HCT116 (cell line): ENCODE results near the gene TYMP. TPM values are rescaled to one million over a fixed set of nuclear protein-coding genes. Genes with fewer than 3 reads are reported as not detected.
"Not testable (repeated sequence)": the region's sequence is repeated elsewhere in the genome, so short reads cannot be mapped to it uniquely, and the experiment has no call there.

Source experiments
- ATAC-seq: fragments of 200-7000 bp; cut with Tn5 transposase; 2 replicates; pipeline ENCODE4 v1.9.1; 2020; ENCODE audit warnings: mild to moderate bottlenecking, moderate library complexity
- BruUV-seq: library from RNA; stranded (reverse); fragments of 400-500 nt; replicated peaks from 2 replicates; lab custom pipeline; 2021; lab: Mats Ljungman, UMichigan
- CTCF ChIA-PET: fragments of 300-600 bp; sonication (Branson Sonifier 250); formaldehyde crosslinking; loops from one replicate; lab custom pipeline; 2021; ENCODE audit warnings: antibody characterized with exemption; lab: Charles Lee
- POLR2A ChIA-PET: fragments of 300-600, 350-600 bp; sonication (Branson Sonifier 250); formaldehyde crosslinking; loops from one replicate; lab custom pipeline; 2021; ENCODE audit warnings: antibody characterized with exemption; lab: Charles Lee
- RAD21 ChIA-PET, 2 experiments: fragments of 300-600 bp; sonication (Branson Sonifier 250); formaldehyde crosslinking; loops; one replicate each; lab custom pipeline; 2023; ENCODE audit warnings: low total read pairs in 2 of 2; ENCODE audit not compliant: uncharacterized antibody in 2 of 2, unreplicated experiment in 2 of 2, low non-redundant PET in 1 of 2; lab: Charles Lee
- DNase-seq: peaks from one replicate; pipeline ENCODE4 v3.0.0-alpha.2; 2010; ENCODE audit warnings: low read depth, low spot score
- H2AFZ ChIP-seq: fragments of 200-600 bp; shearing (Covaris generic), sonication (generic); 2 replicates; pipeline ENCODE4 v1.6.1; 2017; ENCODE audit warnings: low read depth, mixed run types, mixed read lengths, antibody characterized with exemption, low read length; ENCODE audit not compliant: poor library complexity, severe bottlenecking
- H3K27ac ChIP-seq: 2 replicates; pipeline ENCODE4 v1.5.1; 2012; ENCODE audit warnings: low read depth, low read length
- H3K27me3 ChIP-seq: fragments of 200-600 bp; sonication (generic); 2 replicates; pipeline ENCODE4 v1.6.1; 2016; ENCODE audit warnings: mixed run types, low read length, mixed read lengths; ENCODE audit not compliant: insufficient read depth
- H3K36me3 ChIP-seq, 2 experiments: fragments of 200-500 bp in 1 of 2; fragments of 200-600 bp in 1 of 2; sonication (Bioruptor generic) in 1 of 2; sonication (generic) in 1 of 2; 2 replicates each; pipeline versions ENCODE4 v1.5.1 to v1.6.1; 2014 to 2016; ENCODE audit warnings: low read length in 2 of 2, inconsistent platforms in 1 of 2, mixed read lengths in 1 of 2, mixed run types in 1 of 2; ENCODE audit not compliant: insufficient read depth in 2 of 2, control insufficient read depth in 1 of 2
- H3K4me1 ChIP-seq, 2 experiments: fragments of 200-600 bp in 1 of 2; sonication (generic) in 1 of 2; 2 replicates each; pipeline versions ENCODE4 v1.5.1 to v1.6.1; 2012 to 2017; ENCODE audit warnings: low read length in 2 of 2, inconsistent platforms in 1 of 2, mild to moderate bottlenecking in 1 of 2, mixed read lengths in 1 of 2, mixed run types in 1 of 2, moderate library complexity in 1 of 2; ENCODE audit not compliant: insufficient read depth in 2 of 2, control insufficient read depth in 1 of 2
- H3K4me2 ChIP-seq: fragments of 200-600 bp; sonication (generic); 2 replicates; pipeline ENCODE4 v1.6.1; 2017; ENCODE audit warnings: mixed run types, low read length, mixed read lengths
- H3K4me3 ChIP-seq, 2 experiments: fragments of 200-600 bp in 1 of 2; sonication (generic) in 1 of 2; replicated peaks in 1 of 2; 2 replicates each; pipeline ENCODE4 v1.5.1; 2011 to 2016; ENCODE audit warnings: low read length in 2 of 2, control low read depth in 1 of 2, low read depth in 1 of 2, mild to moderate bottlenecking in 1 of 2, mixed read lengths in 1 of 2, mixed run types in 1 of 2
- H3K79me2 ChIP-seq: fragments of 200-600 bp; sonication (generic); 2 replicates; pipeline ENCODE4 v1.6.1; 2017; ENCODE audit warnings: mild to moderate bottlenecking, mixed run types, low read length, moderate library complexity, mixed read lengths; ENCODE audit not compliant: insufficient read depth
- H3K9ac ChIP-seq: fragments of 200-600 bp; sonication (generic); 2 replicates; pipeline ENCODE4 v1.6.1; 2016; ENCODE audit warnings: low read length, mixed read lengths
- H3K9me2 ChIP-seq: fragments of 200-600 bp; sonication (generic), shearing (Covaris generic); 2 replicates; pipeline ENCODE4 v1.6.1; 2017; ENCODE audit warnings: mixed run types, mild to moderate bottlenecking, moderate library complexity; ENCODE audit not compliant: insufficient read depth
- H3K9me3 ChIP-seq, 2 experiments: fragments of 200-500 bp in 1 of 2; fragments of 200-600 bp in 1 of 2; sonication (Bioruptor generic) in 1 of 2; sonication (generic) in 1 of 2; 2 replicates each; pipeline ENCODE4 v1.6.1; 2014 to 2017; ENCODE audit warnings: low read length in 2 of 2, mixed read lengths in 2 of 2, inconsistent platforms in 1 of 2, low read depth in 1 of 2, mild to moderate bottlenecking in 1 of 2, mixed run types in 1 of 2, moderate library complexity in 1 of 2; ENCODE audit not compliant: control insufficient read depth in 1 of 2, insufficient read depth in 1 of 2
- H4K20me1 ChIP-seq: fragments of 200-600 bp; sonication (generic), shearing (Covaris generic); 2 replicates; pipeline ENCODE4 v1.6.1; 2017; ENCODE audit warnings: mixed run types, mild to moderate bottlenecking, moderate library complexity; ENCODE audit not compliant: insufficient read depth
- CBX3 ChIP-seq: IDR thresholded peaks from 2 replicates; pipeline ENCODE4 v1.6.1; 2012; ENCODE audit warnings: low read depth
- CEBPB ChIP-seq: IDR thresholded peaks from 2 replicates; pipeline ENCODE4 v1.6.1; 2012; ENCODE audit warnings: low read depth
- ELF1 ChIP-seq: IDR thresholded peaks from 2 replicates; pipeline ENCODE4 v1.6.1; 2012; ENCODE audit warnings: low read depth, borderline replicate concordance
- EZH2phosphoT487 ChIP-seq: fragments of 200-600 bp; IDR thresholded peaks from 2 replicates; pipeline ENCODE4 v1.6.1; 2018; ENCODE audit warnings: antibody characterized with exemption, borderline replicate concordance
- POLR2AphosphoS5 ChIP-seq: IDR thresholded peaks from 2 replicates; pipeline ENCODE4 v1.6.1; 2011; ENCODE audit warnings: mild to moderate bottlenecking, low read depth, low read length, moderate library complexity
- intact Hi-C: fragments of 100-400 bp; cut with micrococcal nuclease; formaldehyde crosslinking; loops from 2 replicates; pipeline ENCODE4 v1.10.0; 2022
- total RNA-seq: library from RNA; stranded (reverse); gene quantifications from one replicate; pipeline ENCODE4 v1.2.1, GENCODE V29; 2021; ENCODE audit not compliant: unreplicated experiment
- TF ChIP-seq, protein P1 (sequence below): IDR thresholded peaks from 2 replicates; pipeline ENCODE4 v1.6.1; 2012
- TF ChIP-seq, protein P2 (sequence below): IDR thresholded peaks from 2 replicates; pipeline ENCODE4 v1.6.1; 2012

TYMP gene
- total RNA-seq, 1 experiment from 2014 or later = 43.2 TPM

DNA sequence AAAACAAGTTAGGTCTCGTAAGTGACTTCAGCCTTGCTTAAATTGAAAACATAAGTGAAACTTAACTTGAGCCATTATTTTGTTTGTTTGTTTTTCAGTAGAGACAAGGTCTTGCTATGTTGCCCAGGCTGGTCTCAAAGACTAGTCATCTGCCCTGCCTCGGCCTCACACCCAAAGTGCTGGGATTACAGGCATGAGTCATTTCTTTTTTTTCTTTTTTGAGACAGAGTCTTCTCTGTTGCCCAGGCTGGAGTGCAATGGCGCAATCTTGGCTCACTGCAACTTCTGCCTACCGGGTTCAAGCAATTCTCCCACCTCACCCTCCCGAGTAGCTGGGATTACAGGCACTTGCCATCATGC lies 11.8 kb upstream of the TYMP start:
- CTCF ChIA-PET = interaction anchor here (3.0 kb wide), 1 partner anchor 21 kb away, joined by 9 read pairs; the partner anchor contains the start of gene SYCE3
- H3K9me3 ChIP-seq, H3K36me3 ChIP-seq, H4K20me1 ChIP-seq, H3K9ac ChIP-seq, H3K27me3 ChIP-seq, H3K9me2 ChIP-seq, RAD21 ChIA-PET, H3K79me2 ChIP-seq, H2AFZ ChIP-seq, intact Hi-C loops, BruUV-seq, DNase-seq, H3K27ac ChIP-seq: not testable (repeated sequence)
- Histone ChIP-seq H3K4me3 (peak overlapping the region in 1 of 2 experiments; percentile 11; a peak in 1 of 4 replicates), H3K4me1 (peaks cover 13 to 52% of the 10 kb centered on the region in 2 experiments; a peak in 3 of 4 replicates), H3K4me2 (peak overlapping the region; percentile 55)
- ATAC-seq = peak; percentile 28; the same call in 1 of the 2 replicates
- TF ChIP-seq, protein P1, sequence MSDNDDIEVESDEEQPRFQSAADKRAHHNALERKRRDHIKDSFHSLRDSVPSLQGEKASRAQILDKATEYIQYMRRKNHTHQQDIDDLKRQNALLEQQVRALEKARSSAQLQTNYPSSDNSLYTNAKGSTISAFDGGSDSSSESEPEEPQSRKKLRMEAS = peak; percentile 49; the same call in 1 of the 2 replicates
- TF ChIP-seq CEBPB (peak; percentile 91), CBX3 (peak; percentile 63; the same call in 1 of the 2 replicates)
- POLR2A ChIA-PET = interaction anchor here (1.0 to 1.5 kb wide), 2 partner anchors 16 to 21 kb away, joined by 3 to 4 read pairs; partner anchors contain the start of genes SCO2 and SYCE3

DNA sequence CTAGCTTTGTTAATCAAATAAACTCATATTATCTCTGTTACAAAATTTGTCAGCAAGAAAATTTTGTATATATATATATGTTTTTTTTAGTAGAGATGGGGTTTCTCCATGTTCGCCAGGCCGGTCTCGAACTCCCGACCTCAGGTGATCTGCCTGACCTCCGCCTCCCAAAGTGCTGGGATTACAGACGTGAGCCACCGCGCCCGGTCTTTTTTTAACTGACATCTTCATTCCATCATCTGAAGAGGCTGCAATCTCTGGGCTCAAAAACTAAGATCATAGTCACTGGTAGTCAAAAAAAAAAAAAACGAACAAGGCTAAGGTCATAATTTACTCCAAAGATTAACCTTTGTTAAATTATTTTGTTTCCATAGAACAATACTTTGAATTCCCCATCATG lies 10.6 kb upstream of the TYMP start:
- TF ChIP-seq EZH2phosphoT487 (no peak), POLR2AphosphoS5 (no peak), ELF1 (no peak)
- TF ChIP-seq, protein P2, sequence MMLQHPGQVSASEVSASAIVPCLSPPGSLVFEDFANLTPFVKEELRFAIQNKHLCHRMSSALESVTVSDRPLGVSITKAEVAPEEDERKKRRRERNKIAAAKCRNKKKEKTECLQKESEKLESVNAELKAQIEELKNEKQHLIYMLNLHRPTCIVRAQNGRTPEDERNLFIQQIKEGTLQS = no peak
- Histone ChIP-seq H3K9ac (no peak overlapping the region), H3K79me2 (no peaks in the 10 kb centered on the region), H4K20me1 (no peaks in the 10 kb centered on the region), H3K36me3 (no peaks in the 10 kb centered on the region), H3K27ac (no peak overlapping the region), H3K27me3 (no peaks in the 10 kb centered on the region), H3K4me2 (no peak overlapping the region), H3K9me2 (no peaks in the 10 kb centered on the region), H2AFZ (no peak overlapping the region), H3K4me1 (peaks cover 13 to 52% of the 10 kb centered on the region in 2 experiments; a peak in 3 of 4 replicates), H3K4me3 (no peak overlapping the region), H3K9me3 (no peaks in the 10 kb centered on the region)
- ChIA-PET POLR2A (interaction anchor here (0.7 to 1.5 kb wide), 2 partner anchors 11 to 23 kb away, joined by 4 read pairs; partner anchors contain the start of gene SYCE3), RAD21 (no interaction called here), CTCF (interaction anchor here (1.0 to 3.0 kb wide), 2 partner anchors 15 to 23 kb away, joined by 5 to 9 read pairs; partner anchors contain the start of genes SCO2 and SYCE3)
- ATAC-seq = no peak
- intact Hi-C loops = no loop called here
- no peak for DNase-seq
- no TSS peak for BruUV-seq
